Measurements from ENCODE around the gene TSPEAR.
"Not testable (repeated sequence)": the region's sequence is repeated elsewhere in the genome, so short reads cannot be mapped to it uniquely, and the experiment has no call there.

DNA sequence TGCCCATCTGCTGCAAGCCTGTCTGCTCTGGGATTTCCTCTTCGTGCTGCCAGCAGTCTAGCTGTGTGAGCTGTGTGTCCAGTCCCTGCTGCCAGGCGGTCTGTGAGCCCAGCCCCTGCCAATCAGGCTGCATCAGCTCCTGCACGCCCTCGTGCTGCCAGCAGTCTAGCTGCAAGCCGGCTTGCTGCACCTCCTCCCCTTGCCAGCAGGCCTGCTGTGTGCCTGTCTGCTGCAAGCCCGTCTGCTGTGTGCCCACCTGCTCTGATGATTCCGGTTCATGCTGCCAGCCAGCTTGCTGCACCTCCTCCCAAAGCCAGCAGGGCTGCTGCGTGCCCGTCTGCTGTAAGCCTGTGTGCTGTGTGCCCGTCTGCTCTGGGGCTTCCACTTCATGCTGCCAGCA lies 110.3 kb downstream of the TSPEAR start:
- TF ChIP-seq, protein P1, sequence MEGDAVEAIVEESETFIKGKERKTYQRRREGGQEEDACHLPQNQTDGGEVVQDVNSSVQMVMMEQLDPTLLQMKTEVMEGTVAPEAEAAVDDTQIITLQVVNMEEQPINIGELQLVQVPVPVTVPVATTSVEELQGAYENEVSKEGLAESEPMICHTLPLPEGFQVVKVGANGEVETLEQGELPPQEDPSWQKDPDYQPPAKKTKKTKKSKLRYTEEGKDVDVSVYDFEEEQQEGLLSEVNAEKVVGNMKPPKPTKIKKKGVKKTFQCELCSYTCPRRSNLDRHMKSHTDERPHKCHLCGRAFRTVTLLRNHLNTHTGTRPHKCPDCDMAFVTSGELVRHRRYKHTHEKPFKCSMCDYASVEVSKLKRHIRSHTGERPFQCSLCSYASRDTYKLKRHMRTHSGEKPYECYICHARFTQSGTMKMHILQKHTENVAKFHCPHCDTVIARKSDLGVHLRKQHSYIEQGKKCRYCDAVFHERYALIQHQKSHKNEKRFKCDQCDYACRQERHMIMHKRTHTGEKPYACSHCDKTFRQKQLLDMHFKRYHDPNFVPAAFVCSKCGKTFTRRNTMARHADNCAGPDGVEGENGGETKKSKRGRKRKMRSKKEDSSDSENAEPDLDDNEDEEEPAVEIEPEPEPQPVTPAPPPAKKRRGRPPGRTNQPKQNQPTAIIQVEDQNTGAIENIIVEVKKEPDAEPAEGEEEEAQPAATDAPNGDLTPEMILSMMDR (IDR thresholded peaks at IDR 0.05): not testable (repeated sequence)
- TF ChIP-seq MXI1 (IDR thresholded peaks at IDR 0.05; ENCODE audit: low read depth, low read length); POLR2AphosphoS5 (IDR thresholded peaks at IDR 0.05; ENCODE audit: low read depth, low read length); SIN3A (IDR thresholded peaks at IDR 0.05; ENCODE audit: borderline replicate concordance, low read depth, low read length); GABPA (IDR thresholded peaks at IDR 0.05; ENCODE audit: low read depth); TAF1 (IDR thresholded peaks at IDR 0.05; ENCODE audit: borderline replicate concordance, low read depth, low read length); EZH2phosphoT487 (IDR thresholded peaks at IDR 0.05; ENCODE audit: borderline replicate concordance, low read depth); EP300 (IDR thresholded peaks at IDR 0.05; ENCODE audit: borderline replicate concordance in 1 of 2, low read depth in 1 of 2, low read length in 1 of 2); SMC3 (IDR thresholded peaks at IDR 0.05; ENCODE audit: low read depth, low read length); RFX5 (IDR thresholded peaks at IDR 0.05; ENCODE audit: low read length); GATA2 (CRISPR knock-in tag; IDR thresholded peaks at IDR 0.05); YY1 (IDR thresholded peaks at IDR 0.05; ENCODE audit: low read depth): not testable (repeated sequence)
- TF ChIP-seq, protein P2, sequence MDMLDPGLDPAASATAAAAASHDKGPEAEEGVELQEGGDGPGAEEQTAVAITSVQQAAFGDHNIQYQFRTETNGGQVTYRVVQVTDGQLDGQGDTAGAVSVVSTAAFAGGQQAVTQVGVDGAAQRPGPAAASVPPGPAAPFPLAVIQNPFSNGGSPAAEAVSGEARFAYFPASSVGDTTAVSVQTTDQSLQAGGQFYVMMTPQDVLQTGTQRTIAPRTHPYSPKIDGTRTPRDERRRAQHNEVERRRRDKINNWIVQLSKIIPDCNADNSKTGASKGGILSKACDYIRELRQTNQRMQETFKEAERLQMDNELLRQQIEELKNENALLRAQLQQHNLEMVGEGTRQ (IDR thresholded peaks at IDR 0.05; ENCODE audit: borderline replicate concordance, low read depth, low read length): not testable (repeated sequence)

Data from SK-N-SH (cell line).